ENCODE results near the gene SPRED2.

SPRED2 gene

GRCh38 chr2:65411056-65411795 is 21.2 kb downstream of the SPRED2 start:
- no peak for DNase-seq

- no peak for DNase-seq
Observed at GRCh38 chr2:65409045-65409444, 23.4 kb downstream of the SPRED2 start.

- no peak for DNase-seq
Observed at GRCh38 chr2:65407240-65407639, 25.2 kb downstream of the SPRED2 start.

- no peak for DNase-seq
Observed at GRCh38 chr2:65404988-65405697, 27.3 kb downstream of the SPRED2 start.

- DNase-seq = no peak
Observed at GRCh38 chr2:65403529-65403915, 28.9 kb downstream of the SPRED2 start.

- DNase-seq = no peak
Observed at GRCh38 chr2:65402780-65403528, 29.4 kb downstream of the SPRED2 start.

- DNase-seq = no peak
Observed at GRCh38 chr2:65402323-65402722, 30.1 kb downstream of the SPRED2 start.

- DNase-seq = no peak
Observed at GRCh38 chr2:65397122-65397521, 35.3 kb downstream of the SPRED2 start.

- no peak for DNase-seq
Observed at GRCh38 chr2:65396348-65397026, 35.9 kb downstream of the SPRED2 start.

- DNase-seq = no peak
Observed at GRCh38 chr2:65395621-65396347, 36.6 kb downstream of the SPRED2 start.

- DNase-seq = no peak
Observed at GRCh38 chr2:65393743-65394422, 38.5 kb downstream of the SPRED2 start.

GRCh38 chr2:65393046-65393445 is 39.4 kb downstream of the SPRED2 start:
- no peak for DNase-seq

- DNase-seq = no peak
Observed at GRCh38 chr2:65392609-65393008, 39.8 kb downstream of the SPRED2 start.

- DNase-seq = no peak
Observed at GRCh38 chr2:65390134-65390533, 42.3 kb downstream of the SPRED2 start.

GRCh38 chr2:65389476-65389875 is 42.9 kb downstream of the SPRED2 start:
- DNase-seq = no peak

- no peak for DNase-seq
Observed at GRCh38 chr2:65388596-65389390, 43.6 kb downstream of the SPRED2 start.

GRCh38 chr2:65388051-65388531 is 44.3 kb downstream of the SPRED2 start:
- no peak for DNase-seq

- no peak for DNase-seq
Observed at GRCh38 chr2:65386989-65387388, 45.4 kb downstream of the SPRED2 start.

- DNase-seq = no peak
Observed at GRCh38 chr2:65386344-65386743, 46.1 kb downstream of the SPRED2 start.

- DNase-seq = no peak
Observed at GRCh38 chr2:65383541-65384488, 48.6 kb downstream of the SPRED2 start.
